IMR-90 (cell line): ENCODE results near the gene MFAP2. TPM values are rescaled to one million over a fixed set of nuclear protein-coding genes. Genes with fewer than 3 reads are reported as not detected.
A peak's percentile ranks its signal among the peaks of the same experiment; 100 is the strongest.
"Not testable (repeated sequence)": the region's sequence is repeated elsewhere in the genome, so short reads cannot be mapped to it uniquely, and the experiment has no call there.

Experiments
- ATAC-seq: fragments of 200-7000 bp; cut with Tn5 transposase; 2 replicates; pipeline ENCODE4 v1.9.1; 2020; ENCODE audit warnings: low read depth, mild to moderate bottlenecking, moderate library complexity
- BruUV-seq: library from RNA; stranded (reverse); fragments of 400-500 nt; replicated peaks from 2 replicates; lab custom pipeline; 2021; lab: Mats Ljungman, UMichigan
- CTCF ChIA-PET: fragments of 300-600 bp; formaldehyde crosslinking; extraction: SDS; loops from one replicate; lab custom pipeline; 2021; ENCODE audit warnings: antibody characterized with exemption; lab: Yijun Ruan, JAX
- POLR2A ChIA-PET: fragments of 300-600 bp; sonication (Branson Sonifier 250); formaldehyde crosslinking; loops from one replicate; lab custom pipeline; 2022; ENCODE audit warnings: antibody characterized with exemption; ENCODE audit not compliant: unreplicated experiment; lab: Charles Lee
- DNase-seq: peaks from one replicate; pipeline ENCODE4 v3.0.0; 2013
- H2AFZ ChIP-seq: replicated peaks from 2 replicates; pipeline ENCODE3; 2013; ENCODE audit warnings: low read length, mild to moderate bottlenecking; ENCODE audit not compliant: poor library complexity
- H2AK5ac ChIP-seq: 2 replicates; pipeline ENCODE4 v1.6.1; 2013; ENCODE audit warnings: low read depth, low read length, inconsistent platforms
- H2AK9ac ChIP-seq: replicated peaks from 2 replicates; pipeline ENCODE3; 2013; ENCODE audit warnings: mild to moderate bottlenecking, low read depth, low read length, moderate library complexity; ENCODE audit not compliant: poor library complexity
- H2BK120ac ChIP-seq: 2 replicates; pipeline ENCODE4 v1.6.1; 2013; ENCODE audit warnings: low read depth, low read length, inconsistent platforms
- H2BK15ac ChIP-seq: 3 replicates; pipeline ENCODE4 v1.6.1; 2013; ENCODE audit warnings: low read depth, low read length, inconsistent platforms
- H2BK20ac ChIP-seq: 2 replicates; pipeline ENCODE4 v1.6.1; 2013; ENCODE audit warnings: low read depth, mild to moderate bottlenecking, inconsistent platforms, low read length, moderate library complexity
- H2BK5ac ChIP-seq: 2 replicates; pipeline ENCODE4 v1.6.1; 2013; ENCODE audit warnings: mild to moderate bottlenecking, low read depth, low read length, inconsistent platforms; ENCODE audit not compliant: poor library complexity, severe bottlenecking
- H3K14ac ChIP-seq: replicated peaks from 2 replicates; pipeline ENCODE4 v1.6.1; 2013; ENCODE audit warnings: low read depth, low read length, inconsistent platforms
- H3K18ac ChIP-seq: 2 replicates; pipeline ENCODE4 v1.6.1; 2013; ENCODE audit warnings: low read depth, low read length, control low read depth
- H3K23ac ChIP-seq: 2 replicates; pipeline ENCODE4 v1.6.1; 2013; ENCODE audit warnings: low read depth, low read length, inconsistent platforms
- H3K27ac ChIP-seq: 2 replicates; pipeline ENCODE4 v1.5.1; 2013; ENCODE audit warnings: mild to moderate bottlenecking, control low read depth, low read length; ENCODE audit not compliant: insufficient read depth
- H3K27me3 ChIP-seq: 2 replicates; pipeline ENCODE4 v1.6.1; 2013; ENCODE audit warnings: low read length; ENCODE audit not compliant: control insufficient read depth, insufficient read depth
- H3K36me3 ChIP-seq: 2 replicates; pipeline ENCODE4 v1.6.1; 2013; ENCODE audit warnings: low read length, mixed read lengths; ENCODE audit not compliant: control insufficient read depth, insufficient read depth
- H3K4ac ChIP-seq: 2 replicates; pipeline ENCODE4 v1.6.1; 2013; ENCODE audit warnings: low read depth, low read length, inconsistent platforms
- H3K4me1 ChIP-seq: 2 replicates; pipeline ENCODE4 v1.6.1; 2013; ENCODE audit warnings: low read length, mixed read lengths; ENCODE audit not compliant: control insufficient read depth, insufficient read depth
- H3K4me2 ChIP-seq: 2 replicates; pipeline ENCODE4 v1.6.1; 2013; ENCODE audit warnings: low read depth, mild to moderate bottlenecking, control low read depth, low read length, moderate library complexity
- H3K4me3 ChIP-seq: 2 replicates; pipeline ENCODE4 v1.5.1; 2013; ENCODE audit warnings: low read depth, mild to moderate bottlenecking, control low read depth, low read length, moderate library complexity; ENCODE audit not compliant: insufficient read depth
- H3K56ac ChIP-seq: 2 replicates; pipeline ENCODE4 v1.6.1; 2013; ENCODE audit warnings: low read length, inconsistent platforms; ENCODE audit not compliant: insufficient read depth; ENCODE audit errors: extremely low read depth
- H3K79me1 ChIP-seq, 2 experiments: 2 replicates each; pipeline ENCODE4 v1.6.1; 2013; ENCODE audit warnings: low read length in 2 of 2, inconsistent platforms in 1 of 2, low read depth in 1 of 2
- H3K9ac ChIP-seq: 2 replicates; pipeline ENCODE4 v1.6.1; 2013; ENCODE audit warnings: low read depth, low read length, control low read depth
- H3K9me1 ChIP-seq: 2 replicates; pipeline ENCODE4 v1.6.1; 2013; ENCODE audit warnings: low read length, inconsistent platforms; ENCODE audit not compliant: insufficient read depth
- H3K9me3 ChIP-seq: 2 replicates; pipeline ENCODE4 v1.6.1; 2013; ENCODE audit warnings: low read length; ENCODE audit not compliant: control insufficient read depth, insufficient read depth
- H4K20me1 ChIP-seq: 2 replicates; pipeline ENCODE4 v1.6.1; 2013; ENCODE audit warnings: low read length, inconsistent platforms; ENCODE audit not compliant: insufficient read depth
- H4K5ac ChIP-seq: 2 replicates; pipeline ENCODE4 v1.6.1; 2013; ENCODE audit warnings: mild to moderate bottlenecking, low read depth, low read length, control low read depth
- H4K8ac ChIP-seq, 2 experiments: 2 replicates each; pipeline ENCODE4 v1.6.1; 2013; ENCODE audit warnings: low read depth in 2 of 2, low read length in 2 of 2, control low read depth in 1 of 2, inconsistent platforms in 1 of 2
- H4K91ac ChIP-seq: 2 replicates; pipeline ENCODE4 v1.6.1; 2013; ENCODE audit warnings: low read depth, low read length, inconsistent platforms; ENCODE audit not compliant: insufficient read depth
- WGBS, 2 experiments: methylation state at CpG; one replicate each; pipeline versions ENCODE4 v1.1.5 to v1.1.7; 2013; ENCODE audit warnings: missing lambda C conversion rate in 2 of 2; ENCODE audit not compliant: insufficient read length in 1 of 2; ENCODE audit errors: extremely low coverage in 2 of 2; 5-methylcytosine and 5-hydroxymethylcytosine counted together
- dilution Hi-C: fragments of 300-500 bp; cut with HindIII; formaldehyde crosslinking; loops from one replicate; pipeline ENCODE4 v1.14.3; 2018; ENCODE audit warnings: low sequenced_read_pairs; ENCODE audit not compliant: unreplicated experiment
- in situ Hi-C: fragments of 300-500 bp; cut with MboI; formaldehyde crosslinking; loops from 3 replicates; pipeline ENCODE4 v1.14.3; 2019; ENCODE audit warnings: low sequenced_read_pairs, inconsistent platforms, mixed read lengths
- intact Hi-C: fragments of 100-400 bp; cut with micrococcal nuclease; formaldehyde crosslinking; loops from 2 replicates; pipeline ENCODE4 v1.10.0; 2022
- polyA plus RNA-seq, 3 experiments: library from polyadenylated mRNA; depleted of rRNA; stranded (reverse); fragments of >200 nt; gene quantifications; 2 replicates each; pipeline ENCODE4 v1.2.3, GENCODE V29; 2012; ENCODE audit warnings: low replicate concordance in 1 of 3
- total RNA-seq: library from RNA; depleted of rRNA; stranded (reverse); fragments of >200 nt; gene quantifications from 2 replicates; pipeline ENCODE4 v1.2.3, GENCODE V29; 2012

The MFAP2 gene
- total and polyA plus RNA-seq, 2 of the 4 experiments (the other 2 are of a cell fraction): 3.9 to 13.9 TPM

DNA sequence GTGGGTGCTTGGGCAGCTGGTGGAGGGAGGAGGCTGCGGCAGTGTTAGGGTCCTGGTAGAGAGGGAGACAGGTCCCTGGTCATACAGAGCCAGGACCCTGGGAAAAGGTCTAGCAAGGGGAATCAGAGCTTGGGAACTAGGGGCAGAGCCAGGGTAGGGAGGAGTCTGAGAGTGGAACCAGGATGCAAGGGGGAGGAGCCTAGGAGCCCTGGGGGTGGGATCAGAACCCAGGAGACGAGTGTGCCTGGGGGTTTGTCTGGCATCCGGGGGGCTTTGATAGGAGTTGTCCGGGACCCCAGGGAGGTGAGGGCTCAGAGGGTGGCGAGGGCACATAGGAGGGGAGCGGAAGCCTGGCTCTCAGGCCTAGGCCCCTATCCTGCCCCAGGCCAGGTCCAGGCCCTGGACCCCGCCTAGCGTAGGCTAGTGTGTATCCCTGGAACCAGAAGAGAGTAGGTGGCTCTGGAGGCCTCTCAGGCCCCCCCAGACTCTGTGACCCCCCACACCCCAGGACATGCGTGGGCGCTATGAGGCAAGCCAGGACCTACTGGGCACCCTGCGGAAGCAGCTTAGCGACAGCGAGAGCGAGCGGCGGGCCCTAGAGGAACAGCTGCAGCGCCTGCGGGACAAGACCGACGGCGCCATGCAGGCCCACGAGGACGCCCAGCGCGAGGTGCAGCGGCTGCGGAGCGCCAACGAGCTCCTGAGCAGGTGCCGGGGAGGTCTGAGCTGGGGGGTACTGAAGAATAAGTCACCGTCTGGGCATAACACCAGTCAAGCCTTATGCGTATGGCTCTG lies 40.8 kb downstream of the MFAP2 start:
- H3K4me2 ChIP-seq, H3K36me3 ChIP-seq, in situ Hi-C loops, H3K4me3 ChIP-seq, H4K20me1 ChIP-seq, H3K18ac ChIP-seq, H3K9me1 ChIP-seq, H2AK5ac ChIP-seq, dilution Hi-C loops, H2BK15ac ChIP-seq, H3K4me1 ChIP-seq, H3K9ac ChIP-seq, H3K79me1 ChIP-seq, H3K14ac ChIP-seq, H4K5ac ChIP-seq, H3K27ac ChIP-seq, H3K23ac ChIP-seq, H3K4ac ChIP-seq, H2AFZ ChIP-seq, CTCF ChIA-PET, H3K56ac ChIP-seq, H3K27me3 ChIP-seq, H4K91ac ChIP-seq, H2BK5ac ChIP-seq, DNase-seq, H2BK120ac ChIP-seq, H2AK9ac ChIP-seq, POLR2A ChIA-PET, BruUV-seq, H3K9me3 ChIP-seq, intact Hi-C loops, H4K8ac ChIP-seq, H2BK20ac ChIP-seq: not testable (repeated sequence)
- peak; percentile 46; the same call in 1 of the 2 replicates for ATAC-seq
- 93% methylated on average over 27 of the region's 32 CpGs; no CpG with 5 or more reads in 1 of the 2 experiments for WGBS, 2 experiments
